Muscle of arm (tissue), 12 donors: ENCODE results near the gene GPRC5B. TPM values are rescaled to one million over a fixed set of nuclear protein-coding genes. Genes with fewer than 3 reads are reported as not detected.

ENCODE experiments used
- DNase-seq: peaks from one replicate; pipeline ENCODE4 v3.0.0-alpha.2; 2013
- polyA plus RNA-seq, 12 donors: library from polyadenylated mRNA; unstranded; fragments of 120-200 nt; gene quantifications; one replicate each; pipeline ENCODE4 v1.2.1, GENCODE V29; 2013; ENCODE audit not compliant: insufficient read length in 12 of 12

GPRC5B gene
- polyA plus RNA-seq, 12 donors: 61.2 to 222 (median 92.2) TPM

DNA sequence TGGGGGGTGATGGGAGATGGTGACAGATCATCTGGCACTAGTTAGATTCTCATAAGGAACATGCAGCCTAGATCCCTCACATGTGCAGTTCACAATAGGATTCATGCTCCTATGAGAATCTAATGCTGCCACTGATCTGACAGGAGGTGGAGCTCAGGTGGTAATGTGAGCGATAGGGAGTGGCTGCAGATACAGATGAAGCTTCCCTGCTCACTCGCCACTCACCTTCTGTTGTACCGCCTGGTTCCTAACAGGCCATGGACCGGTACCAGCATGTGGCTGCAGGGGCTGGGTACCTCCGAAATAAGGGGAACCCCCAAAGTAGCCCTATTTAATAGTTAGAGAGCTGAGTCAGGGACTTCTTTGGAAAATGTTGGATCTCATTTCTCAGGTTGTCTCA lies 60.4 kb downstream of the GPRC5B start:
- DNase-seq: no peak

- no peak for DNase-seq
Measured at GRCh38 chr16:19823322-19823721, 61.3 kb downstream of the GPRC5B start.

DNA sequence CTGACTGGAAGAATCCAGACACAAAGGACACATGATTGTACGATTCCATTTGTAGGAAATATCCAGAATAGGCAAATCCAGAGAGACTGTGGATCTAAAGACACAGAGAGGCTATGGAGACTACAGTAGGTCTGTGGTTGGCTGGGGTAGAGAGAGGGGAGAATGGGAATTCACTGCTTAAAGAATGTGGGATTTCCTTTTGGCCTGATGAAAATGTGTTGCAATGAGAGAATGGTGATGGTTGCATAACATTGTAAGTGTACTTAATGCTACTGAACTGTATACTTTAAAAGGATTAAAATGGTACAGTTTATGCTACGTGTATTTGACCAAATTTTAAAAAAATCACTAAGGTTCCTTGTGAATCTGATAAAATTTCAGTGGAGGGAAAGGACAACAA lies 62.1 kb downstream of the GPRC5B start:
- no peak for DNase-seq

GRCh38 chr16:19817875-19818274 lies 66.8 kb downstream of the GPRC5B start:
- DNase-seq: no peak

GRCh38 chr16:19817122-19817521 lies 67.5 kb downstream of the GPRC5B start:
- no peak for DNase-seq

- DNase-seq: no peak
Measured at GRCh38 chr16:19815418-19815817, 69.2 kb downstream of the GPRC5B start.

DNA sequence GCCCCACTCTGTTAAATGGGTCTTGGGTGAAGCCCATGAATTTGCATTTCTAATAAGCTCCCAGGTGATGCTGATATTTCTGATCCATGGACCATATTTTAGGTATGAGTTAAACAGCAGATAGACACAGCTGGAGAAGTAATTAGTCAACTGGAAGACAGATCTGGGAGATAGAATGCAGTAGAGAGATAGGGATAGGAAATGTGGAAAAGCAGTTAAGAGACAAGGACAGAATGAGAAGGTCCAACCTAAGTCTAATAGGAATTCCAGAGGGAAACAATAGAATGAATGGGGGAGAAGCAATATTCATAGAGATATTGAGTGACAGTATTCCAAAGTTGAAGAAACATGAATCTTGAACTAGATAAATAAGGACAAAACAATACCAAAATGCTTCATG lies 71.7 kb downstream of the GPRC5B start:
- no peak for DNase-seq

DNA sequence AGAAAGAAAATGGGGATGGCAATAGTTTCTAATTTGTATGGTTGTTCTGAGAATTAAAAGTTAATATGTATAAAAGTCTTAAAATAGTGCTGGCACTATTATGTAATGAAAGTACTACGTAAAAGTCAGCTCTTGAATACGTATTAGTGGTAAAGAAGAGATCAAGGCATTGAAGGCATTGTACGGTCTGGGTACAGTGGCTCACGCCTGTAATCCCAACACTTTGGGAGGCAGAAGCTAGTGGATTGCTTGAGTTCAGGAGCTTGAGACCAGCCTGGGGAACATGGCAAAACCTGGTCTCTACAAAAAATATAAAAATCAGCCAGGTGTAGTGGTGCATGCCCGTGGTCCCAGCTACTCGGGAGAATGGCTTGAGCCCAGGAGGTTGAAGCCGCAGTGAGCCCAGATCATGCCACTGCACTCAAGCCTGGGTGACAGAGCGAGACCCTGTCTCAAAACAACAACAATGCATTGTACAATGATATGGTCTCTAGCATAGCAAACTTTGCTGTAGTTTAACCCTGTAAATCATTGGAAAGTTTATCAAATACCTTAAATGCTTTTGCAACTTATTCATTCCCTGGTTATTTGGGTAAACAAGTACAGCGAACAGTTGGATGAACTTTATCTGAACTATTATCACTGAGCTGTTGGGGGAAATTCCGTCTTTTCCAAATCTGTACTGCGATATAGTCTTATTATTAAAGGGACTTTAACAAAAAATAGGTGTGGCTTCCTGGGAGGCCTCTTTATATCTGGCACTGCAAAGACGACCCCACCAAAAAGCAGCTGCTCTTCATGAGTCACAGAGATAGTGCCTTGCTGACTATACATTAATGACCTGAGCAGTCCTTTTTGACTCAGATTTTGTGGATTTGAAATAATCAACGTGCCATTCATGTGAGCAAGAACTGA lies 73.6 kb downstream of the GPRC5B start:
- DNase-seq: no peak

- no peak for DNase-seq
Measured at GRCh38 chr16:19809693-19810092, 75.0 kb downstream of the GPRC5B start.

GRCh38 chr16:19809121-19809635 lies 75.5 kb downstream of the GPRC5B start:
- no peak for DNase-seq

GRCh38 chr16:19808061-19808641 lies 76.5 kb downstream of the GPRC5B start:
- DNase-seq: no peak

Other genes with a start within 250 kb of the GPRC5B start
- 10 to 100 TPM in 11 of 12 donors, not detected in 1; 21.1 to 50.0 (median 25.5) TPM for gene KNOP1, start 166.6 kb downstream of the GPRC5B start, polyA plus RNA-seq
- 10 to 100 TPM in 10 of 12 donors, not detected in 2; 12.4 to 19.3 (median 14.1) TPM for gene IQCK, start 166.6 kb downstream of the GPRC5B start, polyA plus RNA-seq
- gene GPR139, start 189.0 kb upstream of the GPRC5B start, polyA plus RNA-seq: not detected